PC-3 (cell line): ENCODE measurements around the gene SNRNP35. TPM values are rescaled to one million over a fixed set of nuclear protein-coding genes. Genes with fewer than 3 reads are reported as not detected.
"Not testable (repeated sequence)": the region's sequence is repeated elsewhere in the genome, so short reads cannot be mapped to it uniquely, and the experiment has no call there.

Source experiments
- ATAC-seq: fragments of 200-7000 bp; cut with Tn5 transposase; 2 replicates; pipeline ENCODE4 v1.9.1; 2020; ENCODE audit warnings: mild to moderate bottlenecking, moderate library complexity
- BruUV-seq: library from RNA; stranded (reverse); fragments of 400-500 nt; replicated peaks from 2 replicates; lab custom pipeline; 2021; lab: Mats Ljungman, UMichigan
- CTCF ChIA-PET: fragments of 300-600 bp; sonication (Branson Sonifier 250); formaldehyde crosslinking; loops from one replicate; lab custom pipeline; 2022; ENCODE audit warnings: antibody characterized with exemption; lab: Charles Lee
- POLR2A ChIA-PET: fragments of 300-600 bp; sonication (Branson Sonifier 250); formaldehyde crosslinking; loops from one replicate; lab custom pipeline; 2022; ENCODE audit warnings: antibody characterized with exemption; ENCODE audit not compliant: unreplicated experiment; lab: Charles Lee
- DNase-seq: peaks from one replicate; pipeline ENCODE4 v3.0.0-alpha.2; 2015
- H2AFZ ChIP-seq: fragments of 300-600 bp; sonication (generic); 2 replicates; pipeline ENCODE4 v1.6.0; 2016; ENCODE audit warnings: antibody characterized with exemption, low read length
- H3F3A ChIP-seq: fragments of 300-600 bp; sonication (generic); one replicate; pipeline ENCODE4 v1.6.0; 2017; ENCODE audit warnings: antibody characterized with exemption, low read length, control low read depth, mild to moderate bottlenecking; ENCODE audit not compliant: unreplicated experiment
- H3K27ac ChIP-seq: fragments of 300-600 bp; sonication (generic); 2 replicates; pipeline ENCODE4 v1.5.1; 2016; ENCODE audit warnings: mild to moderate bottlenecking, low read length
- H3K27me3 ChIP-seq: fragments of 300-600 bp; sonication (generic); 2 replicates; pipeline ENCODE4 v1.6.1; 2016; ENCODE audit warnings: low read length, mixed read lengths
- H3K36me3 ChIP-seq: fragments of 300-600 bp; sonication (generic); 2 replicates; pipeline ENCODE4 v1.6.1; 2016; ENCODE audit warnings: low read depth, mixed run types, low read length, mixed read lengths
- H3K4me1 ChIP-seq: fragments of 300-600 bp; sonication (generic); 2 replicates; pipeline ENCODE4 v1.5.1; 2016; ENCODE audit warnings: low read length; ENCODE audit not compliant: insufficient read depth
- H3K4me2 ChIP-seq: fragments of 300-600 bp; sonication (generic); 2 replicates; pipeline ENCODE4 v1.6.0; 2016; ENCODE audit warnings: low read length
- H3K4me3 ChIP-seq: fragments of 300-600 bp; sonication (generic); 2 replicates; pipeline ENCODE4 v1.5.1; 2016; ENCODE audit warnings: mild to moderate bottlenecking, low read length, mixed read lengths
- H3K79me2 ChIP-seq: fragments of 300-600 bp; sonication (generic); 2 replicates; pipeline ENCODE4 v1.6.1; 2017; ENCODE audit warnings: low read length, mixed read lengths
- H3K9ac ChIP-seq: fragments of 300-600 bp; sonication (generic); 2 replicates; pipeline ENCODE4 v1.6.0; 2016; ENCODE audit warnings: mild to moderate bottlenecking, low read length
- H3K9me2 ChIP-seq: fragments of 300-600 bp; sonication (generic); replicated peaks from 2 replicates; pipeline ENCODE4 v1.6.1; 2016; ENCODE audit warnings: mixed run types, low read length, mixed read lengths
- H3K9me3 ChIP-seq: fragments of 300-600 bp; sonication (generic); 2 replicates; pipeline ENCODE4 v1.6.1; 2016; ENCODE audit warnings: low read length, mixed read lengths
- H4K20me1 ChIP-seq: fragments of 300-600 bp; sonication (generic); 2 replicates; pipeline ENCODE4 v1.6.1; 2016; ENCODE audit warnings: low read length, mixed read lengths
- CTCF ChIP-seq: fragments of 300-600 bp; sonication (generic); conservative IDR thresholded peaks from 2 replicates; pipeline ENCODE4 v1.5.1; 2017; ENCODE audit warnings: antibody characterized with exemption, low read depth, mild to moderate bottlenecking, low read length
- EZH2 ChIP-seq: fragments of 300-600 bp; sonication (generic); IDR thresholded peaks from one replicate; pipeline ENCODE4 v1.6.1; 2017; ENCODE audit warnings: antibody characterized with exemption, mild to moderate bottlenecking, low read length; ENCODE audit not compliant: unreplicated experiment
- EZH2phosphoT487 ChIP-seq: fragments of 300-600 bp; sonication (generic); IDR thresholded peaks from 2 replicates; pipeline ENCODE4 v1.6.1; 2018; ENCODE audit warnings: mild to moderate bottlenecking, antibody characterized with exemption, low read length, borderline replicate concordance
- intact Hi-C: fragments of 100-400 bp; cut with micrococcal nuclease; formaldehyde crosslinking; loops from 2 replicates; pipeline ENCODE4 v1.9.0; 2023
- total RNA-seq: library from RNA; depleted of rRNA; stranded (reverse); fragments of >200 nt; gene quantifications from 2 replicates; pipeline ENCODE4 v1.2.3, GENCODE V29; 2014

Gene SNRNP35
- total RNA-seq, 1 experiment from 2014 or later = 15.9 TPM

- ChIA-PET CTCF (no interaction called here), POLR2A (no interaction called here)
- H3K4me3 ChIP-seq = no peak overlapping the region
- no peak overlapping the region for H3K4me2 ChIP-seq
- no TSS peak for BruUV-seq
- H3F3A ChIP-seq = no peaks in the 10 kb centered on the region
- no peak for DNase-seq
- intact Hi-C loops = no loop called here
- no peaks in the 10 kb centered on the region for H3K9me2 ChIP-seq
- no peaks in the 10 kb centered on the region for H3K4me1 ChIP-seq
- TF ChIP-seq CTCF (no peak), EZH2phosphoT487 (no peak), EZH2 (no peak)
- H3K27me3 ChIP-seq = no peaks in the 10 kb centered on the region
- H4K20me1 ChIP-seq = no peaks in the 10 kb centered on the region
- H2AFZ ChIP-seq = no peak overlapping the region
- no peaks in the 10 kb centered on the region for H3K36me3 ChIP-seq
- H3K79me2 ChIP-seq = no peaks in the 10 kb centered on the region
- H3K9ac ChIP-seq = no peak overlapping the region
- H3K9me3 ChIP-seq = no peaks in the 10 kb centered on the region
- H3K27ac ChIP-seq = no peak overlapping the region
- ATAC-seq = no peak
Measured at GRCh38 chr12:123453165-123453564, 4.8 kb upstream of the SNRNP35 start.

- ATAC-seq, H3K27me3 ChIP-seq, H2AFZ ChIP-seq, intact Hi-C loops, H3K9me2 ChIP-seq, POLR2A ChIA-PET, H3F3A ChIP-seq, H3K36me3 ChIP-seq, BruUV-seq, DNase-seq, H3K4me2 ChIP-seq, H3K4me3 ChIP-seq, H3K9me3 ChIP-seq, H3K9ac ChIP-seq, CTCF ChIA-PET, H4K20me1 ChIP-seq, H3K4me1 ChIP-seq, H3K27ac ChIP-seq: not testable (repeated sequence)
- H3K79me2 ChIP-seq = peaks cover 46% of the 10 kb centered on the region
Measured at GRCh38 chr12:123463174-123463573, 5.2 kb downstream of the SNRNP35 start.

- CTCF ChIA-PET = no interaction called here
- H3K79me2 ChIP-seq = peaks cover 30% of the 10 kb centered on the region
- H3K36me3 ChIP-seq = peaks cover 6% of the 10 kb centered on the region; the same call in 1 of the 2 replicates
- H3K27me3 ChIP-seq = no peaks in the 10 kb centered on the region
- POLR2A ChIA-PET = no interaction called here
- H3K9me3 ChIP-seq = no peaks in the 10 kb centered on the region
- no peak overlapping the region for H2AFZ ChIP-seq
- H3K4me1 ChIP-seq = no peaks in the 10 kb centered on the region
- no peak overlapping the region for H3K4me3 ChIP-seq
- no peaks in the 10 kb centered on the region for H3K9me2 ChIP-seq
- no peak overlapping the region for H3K27ac ChIP-seq
- no peak overlapping the region for H3K4me2 ChIP-seq
- no peaks in the 10 kb centered on the region for H4K20me1 ChIP-seq
- TF ChIP-seq EZH2phosphoT487 (no peak), EZH2 (no peak), CTCF (no peak)
- intact Hi-C loops = no loop called here
- no peak for DNase-seq
- no peaks in the 10 kb centered on the region for H3F3A ChIP-seq
- BruUV-seq = no TSS peak
- H3K9ac ChIP-seq = no peak overlapping the region
- ATAC-seq = no peak
Measured at GRCh38 chr12:123465084-123465483, 7.1 kb downstream of the SNRNP35 start.
